ENCODE data around the gene RPL28.
"Not testable (repeated sequence)": the region's sequence is repeated elsewhere in the genome, so short reads cannot be mapped to it uniquely, and the experiment has no call there.

RPL28 gene

DNA sequence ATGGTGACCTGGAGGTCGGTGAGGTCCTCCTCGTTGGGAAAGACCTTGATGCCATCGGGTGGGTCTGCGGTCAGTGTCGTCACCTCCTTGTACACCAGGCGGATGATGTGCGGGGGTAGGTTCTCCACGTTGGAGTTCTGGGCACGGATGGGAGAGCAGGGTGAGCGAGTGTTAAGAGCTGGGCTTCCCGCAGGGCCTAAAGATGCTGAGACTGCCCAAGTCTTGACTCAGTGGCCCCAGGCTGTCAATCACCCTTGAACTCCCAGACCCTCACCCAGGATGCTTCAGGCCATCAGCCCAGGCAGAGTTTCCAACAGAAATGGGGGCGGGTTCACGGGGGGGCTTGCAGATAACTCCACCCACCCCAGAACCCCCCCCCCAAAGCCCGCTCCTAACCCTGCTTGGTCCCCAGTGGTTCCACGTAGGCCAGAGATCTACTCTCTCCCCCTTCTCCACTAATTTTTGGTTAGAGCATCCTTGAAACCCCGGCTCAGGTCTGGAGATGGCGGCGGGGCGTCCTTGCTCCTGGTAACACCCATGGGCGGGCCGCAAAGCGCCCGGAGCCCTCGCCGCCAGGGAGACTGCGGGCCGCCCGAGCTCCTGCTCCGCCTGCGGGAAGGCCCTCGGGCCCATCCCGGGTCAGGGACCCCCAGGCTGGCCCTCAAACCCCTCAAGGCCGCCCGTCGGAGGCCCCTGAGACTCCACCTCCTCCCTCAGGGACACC, 21.3 kb downstream of the RPL28 start:
- ATAC-seq (replicated peaks) (peak; percentile 10 to 11), DNase-seq (no peak)
- H3K27ac Mint-ChIP-seq: peak overlapping the region; percentile 100
- H3K36me3 Mint-ChIP-seq: peaks cover 22 to 37% of the 10 kb centered on the region in 2 donors
- H3K4me1 Mint-ChIP-seq: peaks cover 22 to 36% of the 10 kb centered on the region in 2 donors
- peaks cover 4 to 11% of the 10 kb centered on the region in 2 donors for H3K9me3 Mint-ChIP-seq
- H3K4me3 Mint-ChIP-seq: peak overlapping the region; percentile 96
- no peaks in the 10 kb centered on the region for H3K27me3 Mint-ChIP-seq

DNA sequence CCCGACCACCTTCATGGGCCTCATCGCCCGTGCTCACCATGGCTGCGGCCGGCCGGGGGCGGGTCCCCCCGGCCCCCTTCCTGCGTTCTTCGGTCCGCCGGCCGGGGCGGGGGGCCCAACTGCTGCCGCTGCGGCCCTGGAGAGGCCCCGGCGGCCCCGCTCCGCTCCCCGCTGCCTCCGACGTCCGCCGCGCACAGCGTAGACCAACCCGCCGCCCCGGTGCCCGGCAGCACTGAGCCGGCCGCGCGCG, 21.7 kb downstream of the RPL28 start, which contains the start of gene UBE2S:
Gene UBE2S, minus strand, starts transcription at position 239 of the 250 bp plus-strand sequence. Its CDS starts 199 bp downstream, at position 40.
- not testable (repeated sequence) for DNase-seq, H3K27me3 Mint-ChIP-seq
- peak within 1 kb of the TSS; percentile 96 for H3K4me3 Mint-ChIP-seq
- H3K4me1 Mint-ChIP-seq: peaks cover 22 to 36% of the 10 kb centered on the region in 2 donors
- peak; percentile 11 to 74 for ATAC-seq (replicated peaks)
- peaks cover 4 to 11% of the 10 kb centered on the region in 2 donors for H3K9me3 Mint-ChIP-seq
- H3K36me3 Mint-ChIP-seq: peaks cover 22 to 34% of the 10 kb centered on the region in 2 donors
- H3K27ac Mint-ChIP-seq: peak within 1 kb of the TSS; percentile 100

DNA sequence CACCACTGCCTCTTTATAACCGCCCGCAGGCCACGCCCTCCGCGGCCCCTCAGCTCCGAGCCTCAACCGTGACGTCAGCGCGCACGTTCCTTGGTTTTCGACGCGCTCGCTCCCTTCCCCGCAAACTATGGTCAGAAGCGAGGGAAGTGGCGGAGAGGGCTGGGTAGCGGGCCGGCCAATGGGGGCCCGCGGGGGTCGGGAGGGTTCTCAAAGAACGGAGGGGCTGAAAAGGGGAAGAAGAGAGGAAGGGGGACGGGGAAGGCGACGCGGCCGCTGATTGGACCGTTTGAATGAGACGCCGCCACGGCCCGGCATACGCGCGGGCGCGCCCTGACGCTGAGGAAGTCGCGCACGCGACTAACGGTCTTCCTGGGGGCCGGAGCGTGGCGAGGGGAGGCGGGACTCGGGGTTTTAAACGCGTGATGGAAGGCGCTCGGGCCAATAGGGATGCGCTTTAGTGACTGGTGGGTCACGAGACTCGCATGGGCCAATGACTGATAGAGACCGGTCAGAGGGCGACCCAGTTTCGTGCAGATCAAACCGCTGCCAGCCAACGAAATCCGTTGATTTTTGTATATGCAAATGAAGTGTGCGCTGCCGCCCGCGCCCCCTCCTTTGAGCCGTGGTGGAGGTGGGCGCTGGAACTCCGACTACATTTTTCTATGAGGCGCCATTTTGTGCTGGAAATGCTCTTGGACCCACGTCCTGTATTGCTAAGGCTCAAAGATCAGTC, 22.2 kb downstream of the RPL28 start:
- ATAC-seq (replicated peaks) (peak; percentile 91 to 93), DNase-seq (peak; percentile 98)
- H3K9me3 Mint-ChIP-seq: peaks cover 4 to 11% of the 10 kb centered on the region in 2 donors
- peak overlapping the region; percentile 100 for H3K27ac Mint-ChIP-seq
- peaks cover 19 to 30% of the 10 kb centered on the region in 2 donors for H3K36me3 Mint-ChIP-seq
- H3K4me1 Mint-ChIP-seq: peaks cover 22 to 33% of the 10 kb centered on the region in 2 donors
- peak overlapping the region; percentile 96 for H3K4me3 Mint-ChIP-seq
- H3K27me3 Mint-ChIP-seq: no peaks in the 10 kb centered on the region

DNA sequence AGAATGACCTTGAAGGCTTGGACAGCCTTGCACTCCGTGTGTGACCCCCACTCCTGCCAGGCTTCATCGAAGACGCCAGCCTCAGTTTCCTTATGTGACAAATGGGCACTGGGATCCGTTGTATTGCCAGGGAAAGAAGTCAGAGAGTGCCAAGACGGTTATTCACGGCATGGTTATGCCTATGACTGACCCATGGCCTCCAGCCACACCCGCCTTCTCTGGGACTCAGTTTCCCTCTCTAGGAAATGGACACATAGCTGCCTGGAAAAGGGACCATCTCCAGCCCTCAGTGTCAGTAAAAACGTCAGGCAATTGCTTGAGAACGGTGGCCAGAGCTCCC, 22.8 kb downstream of the RPL28 start:
- Mint-ChIP-seq H3K9me3 (peaks cover 4 to 11% of the 10 kb centered on the region in 2 donors), H3K4me3 (peak overlapping the region; percentile 96), H3K27ac (peak overlapping the region; percentile 100), H3K4me1 (peaks cover 21 to 28% of the 10 kb centered on the region in 2 donors), H3K27me3 (no peaks in the 10 kb centered on the region), H3K36me3 (peaks cover 16 to 25% of the 10 kb centered on the region in 2 donors)
- no peak for ATAC-seq (replicated peaks)
- no peak for DNase-seq

DNA sequence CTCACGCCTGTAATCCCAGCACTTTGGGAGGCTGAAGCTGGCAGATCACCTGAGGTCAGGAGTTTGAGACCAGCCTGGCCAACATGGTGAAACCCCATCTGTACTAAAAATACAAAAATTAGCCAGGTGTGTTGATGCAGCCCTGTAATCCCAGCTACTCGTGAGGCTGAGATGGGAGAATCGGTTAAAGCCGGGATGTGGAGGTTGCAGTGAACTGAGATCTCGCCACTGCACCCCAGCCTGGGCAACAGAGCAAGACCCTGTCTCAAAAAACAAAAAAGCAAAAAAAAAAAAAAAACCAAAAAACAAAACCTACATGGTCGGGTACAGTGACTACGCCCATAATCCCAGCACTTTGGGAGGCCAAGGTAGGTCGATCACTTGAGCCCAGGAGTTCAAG, 23.4 kb downstream of the RPL28 start:
- H3K27ac Mint-ChIP-seq: peak overlapping the region; percentile 100
- not testable (repeated sequence) for H3K27me3 Mint-ChIP-seq; ATAC-seq (replicated peaks); DNase-seq
- H3K4me3 Mint-ChIP-seq: peak overlapping the region in 1 of 2 donors; percentile 96
- H3K36me3 Mint-ChIP-seq: peaks cover 16 to 25% of the 10 kb centered on the region in 2 donors
- H3K9me3 Mint-ChIP-seq: peaks cover 4 to 11% of the 10 kb centered on the region in 2 donors
- H3K4me1 Mint-ChIP-seq: peaks cover 21 to 27% of the 10 kb centered on the region in 2 donors

DNA sequence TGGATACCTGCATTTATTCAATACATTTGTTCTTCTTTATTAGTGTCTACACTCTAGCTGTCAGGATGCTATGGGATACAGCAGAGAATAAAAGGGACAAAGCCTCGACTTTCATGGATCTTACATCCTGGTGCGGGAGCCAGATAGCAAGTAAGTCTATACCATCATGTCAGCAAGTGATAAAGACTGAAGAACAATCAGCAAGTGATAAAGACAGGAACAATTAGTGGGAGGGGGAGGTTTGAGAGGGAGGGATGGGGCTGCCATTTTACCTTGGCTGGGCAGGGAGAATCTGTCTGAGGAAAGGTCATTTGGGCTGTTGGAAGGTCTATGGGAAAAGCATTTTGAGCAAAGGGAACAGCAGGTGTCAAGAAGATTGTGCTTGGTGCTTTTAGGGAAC, 24.4 kb downstream of the RPL28 start:
- ATAC-seq (replicated peaks) (no peak), DNase-seq (no peak)
- peaks cover 0 to 7% of the 10 kb centered on the region in 2 donors for H3K27me3 Mint-ChIP-seq
- H3K4me3 Mint-ChIP-seq: no peak overlapping the region
- H3K27ac Mint-ChIP-seq: no peak overlapping the region
- peaks cover 4 to 11% of the 10 kb centered on the region in 2 donors for H3K9me3 Mint-ChIP-seq
- peaks cover 16 to 25% of the 10 kb centered on the region in 2 donors for H3K36me3 Mint-ChIP-seq
- H3K4me1 Mint-ChIP-seq: peaks cover 21 to 27% of the 10 kb centered on the region in 2 donors

- DNase-seq (no peak), ATAC-seq (replicated peaks) (peak; percentile 64 to 86)
- Mint-ChIP-seq H3K4me3 (no peak overlapping the region), H3K9me3 (no peaks in the 10 kb centered on the region), H3K27me3 (peaks cover 13 to 15% of the 10 kb centered on the region in 2 donors), H3K4me1 (no peaks in the 10 kb centered on the region), H3K27ac (no peak overlapping the region), H3K36me3 (no peaks in the 10 kb centered on the region)
Measured at GRCh38 chr19:55418185-55418584, 32.5 kb downstream of the RPL28 start.

- H3K36me3 Mint-ChIP-seq: no peaks in the 10 kb centered on the region
- DNase-seq (no peak), ATAC-seq (replicated peaks) (no peak)
- H3K27me3 Mint-ChIP-seq: peaks cover 11 to 13% of the 10 kb centered on the region in 2 donors
- H3K4me3 Mint-ChIP-seq: no peak overlapping the region
- H3K27ac Mint-ChIP-seq: no peak overlapping the region
- no peaks in the 10 kb centered on the region for H3K4me1 Mint-ChIP-seq
- H3K9me3 Mint-ChIP-seq: no peaks in the 10 kb centered on the region
Measured at GRCh38 chr19:55419103-55419502, 33.4 kb downstream of the RPL28 start.

GRCh38 chr19:55419624-55420236, 34.0 kb downstream of the RPL28 start:
- H3K36me3 Mint-ChIP-seq: no peaks in the 10 kb centered on the region
- H3K27ac Mint-ChIP-seq: no peak overlapping the region
- no peaks in the 10 kb centered on the region for H3K9me3 Mint-ChIP-seq
- no peak overlapping the region for H3K4me3 Mint-ChIP-seq
- DNase-seq (no peak), ATAC-seq (replicated peaks) (no peak)
- peaks cover 10 to 17% of the 10 kb centered on the region in 2 donors for H3K27me3 Mint-ChIP-seq
- no peaks in the 10 kb centered on the region for H3K4me1 Mint-ChIP-seq

DNA sequence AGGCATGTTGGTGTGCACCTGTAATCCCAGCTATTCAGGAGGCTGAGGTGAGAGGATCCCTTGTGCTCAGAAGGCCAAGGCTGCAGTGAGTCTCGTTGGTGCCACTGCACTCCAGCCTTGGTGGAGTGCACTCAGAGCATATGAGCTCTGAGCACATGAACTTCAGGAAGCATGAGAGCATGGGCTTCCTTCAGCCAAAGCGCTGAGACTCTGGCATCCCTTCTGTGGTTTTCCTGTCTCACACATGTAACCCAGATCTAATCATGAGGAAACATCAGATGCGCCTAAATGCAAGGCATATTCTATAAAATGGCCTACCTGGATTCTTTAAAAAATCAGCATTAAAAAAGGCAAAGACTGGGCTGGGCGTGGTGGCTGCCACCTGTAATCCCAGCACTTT, 35.5 kb downstream of the RPL28 start:
- ATAC-seq (replicated peaks); H3K4me1 Mint-ChIP-seq; H3K4me3 Mint-ChIP-seq; H3K36me3 Mint-ChIP-seq; H3K9me3 Mint-ChIP-seq; DNase-seq; H3K27ac Mint-ChIP-seq: not testable (repeated sequence)
- H3K27me3 Mint-ChIP-seq: peaks cover 16 to 23% of the 10 kb centered on the region in 2 donors

- Mint-ChIP-seq H3K4me1 (no peaks in the 10 kb centered on the region), H3K9me3 (no peaks in the 10 kb centered on the region), H3K36me3 (no peaks in the 10 kb centered on the region), H3K27ac (no peak overlapping the region), H3K27me3 (peaks cover 19 to 28% of the 10 kb centered on the region in 2 donors), H3K4me3 (no peak overlapping the region)
- ATAC-seq (replicated peaks) (no peak), DNase-seq (no peak)
Measured at GRCh38 chr19:55423225-55424005, 37.7 kb downstream of the RPL28 start.

GRCh38 chr19:55424518-55424917, 38.8 kb downstream of the RPL28 start:
- H3K27me3 Mint-ChIP-seq: peaks cover 27 to 36% of the 10 kb centered on the region in 2 donors
- H3K4me1 Mint-ChIP-seq: no peaks in the 10 kb centered on the region
- no peak overlapping the region for H3K27ac Mint-ChIP-seq
- DNase-seq: no peak
- H3K36me3 Mint-ChIP-seq: no peaks in the 10 kb centered on the region
- H3K9me3 Mint-ChIP-seq: no peaks in the 10 kb centered on the region
- H3K4me3 Mint-ChIP-seq: no peak overlapping the region
- no peak for ATAC-seq (replicated peaks)

GRCh38 chr19:55426042-55426441, 40.3 kb downstream of the RPL28 start:
- no peaks in the 10 kb centered on the region for H3K36me3 Mint-ChIP-seq
- no peak overlapping the region for H3K27ac Mint-ChIP-seq
- H3K9me3 Mint-ChIP-seq: no peaks in the 10 kb centered on the region
- peaks cover 42 to 50% of the 10 kb centered on the region in 2 donors for H3K27me3 Mint-ChIP-seq
- ATAC-seq (replicated peaks) (no peak), DNase-seq (no peak)
- no peaks in the 10 kb centered on the region for H3K4me1 Mint-ChIP-seq
- no peak overlapping the region for H3K4me3 Mint-ChIP-seq

- Mint-ChIP-seq H3K27me3 (peaks cover 51 to 60% of the 10 kb centered on the region in 2 donors), H3K27ac (no peak overlapping the region), H3K4me3 (no peak overlapping the region), H3K9me3 (peaks cover 0 to 4% of the 10 kb centered on the region in 2 donors), H3K36me3 (no peaks in the 10 kb centered on the region), H3K4me1 (no peaks in the 10 kb centered on the region)
- no peak for ATAC-seq (replicated peaks)
- no peak for DNase-seq
Measured at GRCh38 chr19:55431183-55431582, 45.5 kb downstream of the RPL28 start.
